Spleen (tissue), 11 donors: ENCODE measurements around the gene SLC7A6. TPM values are rescaled to one million over a fixed set of nuclear protein-coding genes. Genes with fewer than 3 reads are reported as not detected.

Experiments used
- DNase-seq: peaks from one replicate; pipeline ENCODE4 v3.0.0-alpha.2; 2020
- H3K27ac ChIP-seq, 8 donors: fragments of 200-600 bp; sonication (generic) in 7 of 8; 1 replicate in 4 of 8; 2 replicates in 4 of 8; pipeline versions ENCODE4 v1.5.0 to v1.8.0; 2016 to 2021; ENCODE audit warnings: inconsistent platforms in 4 of 8, mild to moderate bottlenecking in 4 of 8, moderate library complexity in 1 of 8
- H3K27me3 ChIP-seq, 7 donors: fragments of 200-600 bp; sonication (generic) in 6 of 7; replicated peaks in 1 of 7; 1 replicate in 4 of 7; 2 replicates in 3 of 7; pipeline versions ENCODE4 v1.5.0 to v1.8.0; 2016 to 2021; ENCODE audit warnings: inconsistent platforms in 3 of 7, mild to moderate bottlenecking in 1 of 7
- H3K36me3 ChIP-seq, 6 donors: fragments of 200-600 bp; sonication (generic) in 5 of 6; 1 replicate in 4 of 6; 2 replicates in 2 of 6; pipeline versions ENCODE4 v1.5.0 to v1.8.0; 2016 to 2021; ENCODE audit warnings: inconsistent platforms in 2 of 6
- H3K4me1 ChIP-seq, 6 donors: fragments of 200-600 bp; sonication (generic) in 5 of 6; 1 replicate in 3 of 6; 2 replicates in 3 of 6; pipeline versions ENCODE4 v1.5.0 to v1.8.0; 2016 to 2021; ENCODE audit warnings: inconsistent platforms in 3 of 6
- H3K4me3 ChIP-seq, 8 donors: fragments of 200-600 bp; sonication (generic) in 7 of 8; 1 replicate in 4 of 8; 2 replicates in 4 of 8; pipeline versions ENCODE4 v1.5.0 to v1.8.0; 2016 to 2021; ENCODE audit warnings: inconsistent platforms in 4 of 8, mild to moderate bottlenecking in 4 of 8, moderate library complexity in 2 of 8
- H3K9me3 ChIP-seq, 8 donors: fragments of 200-600 bp; sonication (generic) in 7 of 8; 1 replicate in 4 of 8; 2 replicates in 4 of 8; pipeline versions ENCODE4 v1.5.0 to v1.8.0; 2016 to 2021; ENCODE audit warnings: inconsistent platforms in 4 of 8
- POLR2A ChIP-seq, 3 donors: fragments of 450-650 bp; IDR thresholded peaks; one replicate each; pipeline ENCODE4 v1.5.1; 2017; ENCODE audit warnings: antibody characterized with exemption in 3 of 3, mild to moderate bottlenecking in 1 of 3
- POLR2AphosphoS5 ChIP-seq, 3 donors: sonication (generic); formaldehyde crosslinking; IDR thresholded peaks; one replicate each; pipeline ENCODE4 v1.5.1; 2017; ENCODE audit warnings: antibody characterized with exemption in 3 of 3
- WGBS, 5 donors: extraction: QIAGEN DNeasy Blood & Tissue Kit in 3 of 5; methylation state at CpG; one replicate each; pipeline versions ENCODE4 v1.1.5 to v1.1.7; 2013 to 2018; 5-methylcytosine and 5-hydroxymethylcytosine counted together
- intact Hi-C: fragments of 100-400 bp; cut with DNase I; formaldehyde crosslinking; loops from one replicate; pipeline ENCODE4 v1.15.0; 2023; ENCODE audit warnings: low total_unique reads
- polyA plus RNA-seq, 3 donors: library from polyadenylated mRNA; stranded (reverse); fragments of 200-250 nt; gene quantifications; one replicate each; pipeline ENCODE4 v1.2.1, GENCODE V29; 2013
- total RNA-seq, 7 donors: library from RNA; depleted of rRNA in 3 of 7; stranded (reverse); fragments of >200 nt in 3 of 7; fragmentation: NEBNext Ultra II Directional in 4 of 7; extraction: Animal tissue kit (Norgen Biotek cat#: 25700) in 4 of 7; gene quantifications; one replicate each; pipeline versions ENCODE4 v1.1.0 to v1.2.1, GENCODE V29; 2016 to 2021
- TF ChIP-seq, protein P1 (sequence below), 11 experiments: fragments of 200-600 bp in 7 of 11; fragments of 450-650 bp in 4 of 11; sonication (generic) in 4 of 11; IDR thresholded peaks in 8 of 11; conservative IDR thresholded peaks in 3 of 11; 1 replicate in 7 of 11; 2 replicates in 4 of 11; pipeline versions ENCODE4 v1.4.0 to v1.8.0; 2016 to 2021; ENCODE audit warnings: antibody characterized with exemption in 11 of 11, inconsistent platforms in 4 of 11, mild to moderate bottlenecking in 1 of 11
- donor health status: healthy with polysubstance abuse.
- donor health status: DM: no; HTN: no; CAD: no; lungs with moderate emphysema.
- donor health status: DM: no; HTN: no; CAD: no.
- donor health status: Bipolar disorder and iron deficiency.
- donor health status: healthy.
- donor health status: DM: no; HTN: no; CAD: no.
- donor health status: DM: yes; HTN: yes; CAD: no.

SLC7A6 gene
- total and polyA plus RNA-seq, 10 donors = 9.8 to 62.8 (median 46.1) TPM

DNA sequence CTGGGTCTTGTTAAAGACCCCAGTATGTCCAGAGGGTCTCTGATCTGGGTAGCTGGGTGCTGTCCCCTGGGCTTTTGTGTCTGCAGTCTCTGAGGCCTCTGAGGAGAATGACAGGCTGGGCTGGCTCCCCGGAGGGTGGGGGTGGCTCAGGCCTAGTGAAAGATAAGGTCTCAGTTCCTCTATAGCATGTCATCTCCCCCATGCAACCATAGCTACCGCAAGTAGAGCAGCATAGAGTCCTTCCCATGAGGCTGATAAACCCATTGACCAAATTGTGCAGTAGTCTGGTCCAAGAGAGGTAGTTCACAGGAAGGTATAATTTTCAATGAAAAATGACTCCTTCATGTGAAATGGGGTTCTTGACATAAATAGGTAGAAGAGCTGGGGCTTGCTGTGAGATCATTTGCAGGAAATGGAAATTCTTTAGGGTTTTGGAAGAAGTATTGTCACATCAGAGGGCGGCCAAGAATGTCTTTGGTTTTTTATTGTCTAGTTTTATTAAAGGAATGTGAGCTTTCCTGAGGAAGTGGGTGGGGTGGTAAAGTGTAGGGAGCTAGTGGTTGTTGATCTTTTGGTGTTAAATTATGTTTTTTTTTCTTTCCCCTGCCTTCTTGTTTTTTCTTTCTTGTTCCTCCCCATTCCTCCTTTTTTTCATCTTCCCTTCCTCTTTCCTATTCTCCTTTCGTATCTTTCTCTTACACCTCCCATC lies 25.4 kb downstream of the SLC7A6 start:
- DNase-seq = peak; percentile 88
- Histone ChIP-seq H3K4me3 (no peak overlapping the region), H3K4me1 (peaks cover 56 to 81% (median 69%) of the 10 kb centered on the region in 6 donors), H3K27me3 (no peaks in the 10 kb centered on the region), H3K27ac (peak overlapping the region; percentile 60 to 92 (median 82)), H3K9me3 (no peaks in the 10 kb centered on the region), H3K36me3 (peaks cover 0 to 73% (median 32%) of the 10 kb centered on the region in 6 donors)
- TF ChIP-seq POLR2AphosphoS5 (IDR thresholded peaks at IDR 0.05) = no peak
- TF ChIP-seq, protein P1, sequence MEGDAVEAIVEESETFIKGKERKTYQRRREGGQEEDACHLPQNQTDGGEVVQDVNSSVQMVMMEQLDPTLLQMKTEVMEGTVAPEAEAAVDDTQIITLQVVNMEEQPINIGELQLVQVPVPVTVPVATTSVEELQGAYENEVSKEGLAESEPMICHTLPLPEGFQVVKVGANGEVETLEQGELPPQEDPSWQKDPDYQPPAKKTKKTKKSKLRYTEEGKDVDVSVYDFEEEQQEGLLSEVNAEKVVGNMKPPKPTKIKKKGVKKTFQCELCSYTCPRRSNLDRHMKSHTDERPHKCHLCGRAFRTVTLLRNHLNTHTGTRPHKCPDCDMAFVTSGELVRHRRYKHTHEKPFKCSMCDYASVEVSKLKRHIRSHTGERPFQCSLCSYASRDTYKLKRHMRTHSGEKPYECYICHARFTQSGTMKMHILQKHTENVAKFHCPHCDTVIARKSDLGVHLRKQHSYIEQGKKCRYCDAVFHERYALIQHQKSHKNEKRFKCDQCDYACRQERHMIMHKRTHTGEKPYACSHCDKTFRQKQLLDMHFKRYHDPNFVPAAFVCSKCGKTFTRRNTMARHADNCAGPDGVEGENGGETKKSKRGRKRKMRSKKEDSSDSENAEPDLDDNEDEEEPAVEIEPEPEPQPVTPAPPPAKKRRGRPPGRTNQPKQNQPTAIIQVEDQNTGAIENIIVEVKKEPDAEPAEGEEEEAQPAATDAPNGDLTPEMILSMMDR (IDR thresholded peaks at IDR 0.05 in 8 of 11, conservative IDR thresholded peaks at IDR 0.05 in 3 of 11) = no peak
- no peak for TF ChIP-seq POLR2A (IDR thresholded peaks at IDR 0.05)
- 21 to 29% (median 27%) methylated on average over 4 of the region's 4 CpGs for WGBS, 5 donors
- intact Hi-C loops = no loop called here

DNA sequence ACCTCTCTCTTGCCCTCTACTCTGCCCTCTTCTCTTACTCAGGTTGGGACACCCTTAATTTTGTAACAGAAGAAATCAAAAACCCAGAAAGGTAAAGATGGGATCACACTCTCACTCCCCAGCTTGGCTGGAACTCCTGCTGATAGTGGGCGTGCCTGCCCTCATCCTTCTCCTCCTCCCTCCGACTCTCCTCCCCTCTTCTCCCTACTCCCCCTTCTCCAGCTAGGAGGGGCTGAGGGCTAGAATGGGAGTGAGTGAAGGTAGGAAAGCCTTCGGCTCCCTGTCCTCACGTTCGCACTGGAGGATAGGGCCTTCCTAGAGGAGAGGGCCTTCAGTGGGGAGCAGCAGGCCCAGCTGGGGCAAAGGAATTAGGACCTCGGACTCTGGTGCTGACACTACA lies 26.1 kb downstream of the SLC7A6 start:
- Histone ChIP-seq H3K9me3 (no peaks in the 10 kb centered on the region), H3K27me3 (no peaks in the 10 kb centered on the region), H3K36me3 (peaks cover 0 to 79% (median 38%) of the 10 kb centered on the region in 6 donors), H3K4me1 (peaks cover 49 to 75% (median 62%) of the 10 kb centered on the region in 6 donors), H3K27ac (peak overlapping the region; percentile 60 to 92 (median 82)), H3K4me3 (no peak overlapping the region)
- 77 to 89% (median 85%) methylated on average over 5 to 6 of the region's 6 CpGs for WGBS, 5 donors
- no peak for DNase-seq
- TF ChIP-seq POLR2A (IDR thresholded peaks at IDR 0.05) (no peak), POLR2AphosphoS5 (IDR thresholded peaks at IDR 0.05) (no peak)
- TF ChIP-seq, protein P1 (IDR thresholded peaks at IDR 0.05 in 8 of 11, conservative IDR thresholded peaks at IDR 0.05 in 3 of 11) = no peak
- intact Hi-C loops = no loop called here

DNA sequence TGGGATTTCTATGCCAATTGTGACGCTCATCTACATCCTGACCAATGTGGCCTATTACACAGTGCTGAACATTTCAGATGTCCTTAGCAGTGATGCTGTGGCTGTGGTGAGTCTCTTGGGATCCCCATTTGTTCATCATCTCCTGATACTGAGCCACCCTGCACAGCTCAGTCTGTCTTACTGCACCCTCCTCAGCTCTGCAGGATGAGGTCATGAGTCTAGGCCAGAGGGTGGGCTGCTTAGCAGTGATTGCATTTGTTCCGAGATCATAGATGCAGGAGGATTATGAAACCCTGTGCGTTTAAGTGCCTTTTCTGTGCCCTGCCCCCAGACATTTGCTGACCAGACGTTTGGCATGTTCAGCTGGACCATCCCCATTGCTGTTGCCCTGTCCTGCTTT lies 26.9 kb downstream of the SLC7A6 start:
- no peak for DNase-seq
- TF ChIP-seq, protein P1 (IDR thresholded peaks at IDR 0.05 in 8 of 11, conservative IDR thresholded peaks at IDR 0.05 in 3 of 11) = no peak
- Histone ChIP-seq H3K9me3 (no peaks in the 10 kb centered on the region), H3K27me3 (no peaks in the 10 kb centered on the region), H3K36me3 (peaks cover 0 to 87% (median 46%) of the 10 kb centered on the region in 6 donors), H3K4me1 (peaks cover 42 to 73% (median 58%) of the 10 kb centered on the region in 6 donors), H3K27ac (peak overlapping the region in 4 of 8 donors; percentile 74 to 92 (median 83)), H3K4me3 (no peak overlapping the region)
- 72 to 88% (median 80%) methylated on average over 4 of the region's 4 CpGs for WGBS, 5 donors
- intact Hi-C loops = no loop called here

DNA sequence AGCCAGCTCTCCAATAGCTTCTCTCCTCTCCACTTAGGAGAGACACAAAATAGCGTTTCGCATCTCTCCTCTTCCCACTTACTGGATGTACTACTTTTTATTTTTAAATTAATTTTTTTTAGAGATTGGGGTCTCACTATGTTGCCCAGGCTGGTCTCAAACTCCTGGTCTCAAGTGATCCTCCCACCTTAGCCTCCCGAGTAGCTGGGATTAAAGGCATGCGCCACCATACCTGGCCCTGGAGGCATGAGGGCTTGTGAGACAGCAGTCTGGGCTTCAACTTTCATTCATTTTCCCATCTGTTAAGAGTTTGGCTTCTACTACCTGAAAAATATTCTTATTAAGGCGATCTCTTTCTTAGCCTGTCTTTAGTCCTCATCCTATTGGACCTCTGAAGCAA lies 28.1 kb downstream of the SLC7A6 start:
- 83 to 97% (median 95%) methylated on average over 5 of the region's 5 CpGs for WGBS, 5 donors
- intact Hi-C loops = no loop called here
- no peaks in the 10 kb centered on the region for H3K27me3 ChIP-seq
- H3K36me3 ChIP-seq = peaks cover 0 to 94% (median 57%) of the 10 kb centered on the region in 6 donors
- DNase-seq = no peak
- no peak overlapping the region for H3K4me3 ChIP-seq
- peaks cover 30 to 73% (median 51%) of the 10 kb centered on the region in 6 donors for H3K4me1 ChIP-seq
- H3K27ac ChIP-seq = peak overlapping the region in 1 of 8 donors; percentile 92
- no peaks in the 10 kb centered on the region for H3K9me3 ChIP-seq
- TF ChIP-seq POLR2AphosphoS5 (IDR thresholded peaks at IDR 0.05) (no peak), POLR2A (IDR thresholded peaks at IDR 0.05) (no peak)
- TF ChIP-seq, protein P1 (IDR thresholded peaks at IDR 0.05 in 8 of 11, conservative IDR thresholded peaks at IDR 0.05 in 3 of 11) = no peak
